IPS-11a (cell line): ENCODE results near the gene FAM3D.
"Not testable (repeated sequence)": the region's sequence is repeated elsewhere in the genome, so short reads cannot be mapped to it uniquely, and the experiment has no call there.

ENCODE experiments used
- H3K4me3 ChIP-seq: one replicate; pipeline ENCODE4 v1.5.1; 2013; ENCODE audit warnings: low read depth, low read length, control low read depth

Gene FAM3D

GRCh38 chr3:58666683-58667082, at the start of gene FAM3D:
FAM3D (minus strand) TSS chr3:58666774; CDS start chr3:58655563, 11,211 bp downstream.
- H3K4me3 ChIP-seq = no peak within 1 kb of the TSS

DNA sequence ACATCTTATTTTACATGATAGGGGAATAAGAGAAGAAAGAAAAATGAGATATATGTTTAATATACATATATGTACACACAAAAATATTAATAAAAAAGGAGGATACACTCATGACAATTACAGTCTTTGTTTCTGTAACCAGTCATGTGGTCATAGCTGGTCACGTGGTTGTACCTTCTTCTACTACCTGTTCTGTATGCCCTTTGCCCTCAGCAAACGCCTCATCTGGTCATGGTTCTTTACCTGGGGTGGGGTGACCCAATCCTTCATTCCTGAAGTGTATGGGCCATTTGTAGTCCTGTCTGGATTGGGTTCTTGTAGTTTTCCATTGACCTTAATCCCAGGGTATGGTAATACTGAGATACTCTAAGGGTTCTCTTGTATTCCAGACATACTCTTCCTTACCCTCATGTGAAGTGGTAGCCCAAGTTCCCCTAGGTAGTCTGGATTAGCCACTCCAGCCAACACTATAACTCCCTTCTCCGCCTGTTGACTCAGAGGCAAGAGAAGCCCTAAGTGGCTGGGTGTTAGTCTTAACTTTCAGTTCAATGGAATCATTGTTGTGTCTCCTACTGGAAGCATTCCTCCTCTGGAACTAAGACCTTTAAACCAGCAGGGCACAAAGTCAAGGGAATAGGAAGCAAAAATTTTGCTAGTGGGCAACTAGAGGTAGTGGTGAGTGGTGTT, 47.3 kb upstream of the FAM3D start:
- no peak overlapping the region for H3K4me3 ChIP-seq

DNA sequence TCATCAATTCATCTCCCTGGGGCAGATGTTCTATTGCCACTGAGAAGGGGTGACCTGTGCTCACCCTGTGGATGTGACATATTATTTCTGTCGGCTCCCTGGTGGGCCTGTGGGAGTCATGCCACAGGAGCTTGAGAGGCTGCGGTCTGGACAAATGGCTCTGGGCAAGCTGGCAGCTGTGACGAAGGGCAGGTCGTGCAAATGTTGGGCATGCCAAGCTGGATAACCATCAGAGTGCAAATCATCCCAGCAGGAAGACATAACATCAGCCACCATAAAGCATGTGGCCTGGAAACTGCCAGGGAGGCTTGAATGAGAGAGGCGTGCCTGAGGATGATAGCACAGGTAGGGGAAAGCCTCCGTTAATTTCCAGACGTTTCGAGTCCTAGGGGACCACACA, 45.3 kb upstream of the FAM3D start:
- H3K4me3 ChIP-seq = no peak overlapping the region

DNA sequence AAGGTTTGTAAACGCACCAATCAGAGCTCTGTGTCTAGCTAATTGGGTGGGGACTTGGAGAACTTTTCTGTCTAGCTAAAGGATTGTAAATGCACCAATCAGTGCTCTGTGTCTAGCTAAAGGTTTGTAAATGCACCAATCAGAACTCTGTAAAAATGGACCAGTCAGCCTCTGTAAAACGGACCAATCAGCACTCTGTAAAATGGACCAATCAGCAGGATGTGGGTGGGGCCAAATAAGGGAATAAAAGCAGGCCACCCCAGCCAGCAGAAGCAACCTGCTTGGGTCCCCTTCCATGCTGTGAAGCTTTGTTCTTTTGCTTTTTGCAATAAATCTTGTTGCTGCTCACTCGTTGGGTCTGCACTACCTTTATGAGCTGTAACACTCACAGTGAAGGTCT, 42.4 kb upstream of the FAM3D start:
- H3K4me3 ChIP-seq = not testable (repeated sequence)

- no peak overlapping the region for H3K4me3 ChIP-seq
These were observed 41.7 kb upstream of the FAM3D start for GRCh38 chr3:58708116-58708791.

GRCh38 chr3:58707390-58707930, 40.9 kb upstream of the FAM3D start:
- H3K4me3 ChIP-seq = no peak overlapping the region

- H3K4me3 ChIP-seq = no peak overlapping the region
These were observed 40.0 kb upstream of the FAM3D start for GRCh38 chr3:58706395-58707167.

- H3K4me3 ChIP-seq = no peak overlapping the region
These were observed 38.2 kb upstream of the FAM3D start for GRCh38 chr3:58704745-58705144.

DNA sequence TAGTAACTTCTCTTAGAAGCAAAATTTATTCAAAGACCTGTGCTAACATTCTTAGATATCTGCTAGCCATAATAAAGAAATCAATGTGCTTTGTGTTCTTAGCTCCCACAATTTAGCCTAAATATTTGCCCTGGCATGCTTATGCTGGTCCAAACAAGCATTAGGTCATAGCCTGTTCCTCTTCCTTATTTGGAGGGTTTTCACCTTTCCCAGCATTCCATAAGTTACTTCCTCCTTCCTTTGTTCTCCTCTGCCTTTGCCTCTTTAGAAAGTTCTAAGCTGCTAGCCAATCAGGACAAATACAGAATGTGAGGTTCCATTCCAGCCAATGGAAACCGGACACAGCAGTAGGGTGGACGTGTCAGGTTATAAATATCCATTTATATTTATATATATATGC, 37.7 kb upstream of the FAM3D start:
- H3K4me3 ChIP-seq = not testable (repeated sequence)

DNA sequence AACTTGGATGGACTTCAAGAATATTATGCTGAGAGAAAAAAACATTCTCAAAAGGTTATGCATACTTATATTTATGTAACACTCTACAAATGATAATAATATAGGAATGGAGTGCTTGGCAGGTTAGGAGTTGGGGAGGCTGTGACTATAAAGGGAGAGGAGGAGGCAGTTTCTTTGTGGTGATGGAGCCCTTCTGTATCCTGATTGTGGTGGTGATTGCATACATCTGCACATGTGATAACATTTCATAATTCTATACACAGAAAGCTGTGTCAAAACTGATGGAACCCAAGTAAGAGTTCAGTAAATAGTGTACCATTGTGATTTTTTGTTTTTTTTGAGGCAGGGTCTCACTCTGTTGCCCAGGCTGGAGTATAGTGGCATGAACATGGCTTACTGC, 31.7 kb upstream of the FAM3D start:
- H3K4me3 ChIP-seq = no peak overlapping the region

DNA sequence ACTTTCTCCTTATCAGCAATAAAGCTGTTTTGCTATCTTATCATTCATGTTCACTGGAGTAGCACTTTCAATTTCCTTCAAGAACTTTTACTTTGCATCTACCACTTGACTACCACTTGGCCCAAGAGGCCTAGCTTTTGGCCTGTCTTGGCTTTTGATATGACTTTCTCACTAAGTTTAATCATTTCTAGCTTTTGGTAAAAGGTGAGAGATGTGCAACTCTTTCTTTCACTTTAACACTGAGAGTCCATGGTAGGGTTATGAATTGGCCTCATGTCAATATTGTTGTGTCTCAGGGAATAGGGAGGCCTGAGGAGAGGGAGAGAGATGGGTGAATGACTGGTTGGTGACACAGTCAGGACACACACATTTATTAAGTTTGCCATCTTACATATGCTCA, 31.0 kb upstream of the FAM3D start:
- H3K4me3 ChIP-seq = no peak overlapping the region

- H3K4me3 ChIP-seq = not testable (repeated sequence)
These were observed 30.2 kb upstream of the FAM3D start for GRCh38 chr3:58696813-58697212.

- H3K4me3 ChIP-seq = no peak overlapping the region
These were observed 29.5 kb upstream of the FAM3D start for GRCh38 chr3:58696093-58696492.

GRCh38 chr3:58695284-58695683, 28.7 kb upstream of the FAM3D start:
- H3K4me3 ChIP-seq = not testable (repeated sequence)

DNA sequence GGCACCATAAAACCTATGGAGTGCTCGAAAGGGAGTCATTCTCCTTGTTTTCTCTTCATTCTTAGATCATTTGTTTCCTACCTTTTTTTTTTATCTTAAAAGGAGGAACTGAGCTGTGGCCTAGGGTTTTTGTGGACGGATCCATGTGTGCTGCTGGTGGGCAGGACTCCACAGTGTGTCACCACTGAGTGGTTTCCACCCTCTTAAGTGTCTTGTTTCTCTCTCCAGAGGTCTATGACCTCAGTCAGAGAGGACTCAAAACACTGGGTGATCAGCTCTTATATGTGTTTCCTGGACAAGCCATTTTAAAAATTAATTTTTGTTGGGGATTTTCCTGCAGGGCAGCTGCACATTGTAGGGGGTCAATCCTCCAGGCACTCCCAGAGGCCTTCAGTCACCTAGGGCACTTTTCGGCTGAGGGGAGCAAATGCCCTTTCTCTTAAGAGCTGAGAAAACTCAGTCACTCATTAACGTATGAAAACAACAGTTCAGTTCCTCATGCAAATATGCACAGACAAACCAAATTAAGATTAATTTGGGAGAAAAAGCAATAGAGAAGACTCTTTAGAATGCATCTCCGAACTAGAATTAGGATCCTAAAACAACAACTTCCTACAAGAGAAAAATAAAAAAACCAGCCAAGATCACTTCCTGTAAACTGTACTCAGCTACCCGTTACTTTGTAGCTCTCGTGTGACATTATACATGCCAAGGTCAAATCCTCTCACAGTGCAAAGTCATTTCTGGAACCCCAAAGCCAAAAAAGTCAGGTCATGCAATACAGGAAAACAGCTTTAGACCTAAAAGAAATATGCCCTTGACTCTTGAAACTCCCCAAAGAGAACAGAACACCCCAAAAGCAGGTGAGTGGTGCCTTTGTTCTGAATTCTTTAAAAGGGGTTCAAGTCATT, 27.6 kb upstream of the FAM3D start:
- no peak overlapping the region for H3K4me3 ChIP-seq

DNA sequence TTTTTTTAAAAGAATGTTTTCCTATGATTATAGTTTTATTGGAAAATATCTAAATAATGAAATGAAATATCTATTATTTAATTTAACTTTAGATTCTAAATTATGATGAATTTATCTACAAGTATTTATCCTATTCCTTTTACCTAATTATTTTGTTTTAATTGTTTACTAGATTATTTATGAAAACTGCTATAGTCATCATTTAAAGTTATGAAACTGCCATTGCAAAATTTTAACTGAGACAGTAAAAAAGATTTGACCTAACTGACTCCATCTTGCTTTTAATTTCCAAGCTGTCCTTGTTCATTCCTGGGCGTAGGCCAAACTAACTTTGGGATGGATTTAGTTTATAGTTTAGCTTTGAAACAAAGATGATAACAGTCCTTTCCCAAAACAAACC, 25.9 kb upstream of the FAM3D start:
- no peak overlapping the region for H3K4me3 ChIP-seq

DNA sequence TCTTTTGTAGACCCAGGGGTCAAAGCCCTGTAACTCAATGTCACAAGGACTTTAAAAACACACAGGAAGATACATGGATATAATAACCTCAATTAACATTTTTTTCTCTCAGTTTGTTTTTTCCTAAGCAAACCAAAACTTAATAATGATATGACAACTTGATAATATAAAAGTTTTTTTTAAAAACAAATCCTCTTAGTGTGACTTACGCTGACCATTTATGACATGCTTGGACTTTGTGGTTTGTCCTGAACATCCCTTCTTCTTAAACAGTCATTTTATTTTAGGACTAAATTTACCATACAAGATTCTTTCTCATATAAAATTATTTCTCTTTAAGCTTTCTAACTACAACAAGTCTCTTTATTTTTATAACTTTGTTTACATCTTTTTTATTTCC, 25.4 kb upstream of the FAM3D start:
- no peak overlapping the region for H3K4me3 ChIP-seq

- H3K4me3 ChIP-seq = no peak overlapping the region
These were observed 23.9 kb upstream of the FAM3D start for GRCh38 chr3:58690490-58690889.

- no peak overlapping the region for H3K4me3 ChIP-seq
These were observed 22.0 kb upstream of the FAM3D start for GRCh38 chr3:58688574-58688973.

GRCh38 chr3:58686847-58687246, 20.3 kb upstream of the FAM3D start:
- H3K4me3 ChIP-seq = no peak overlapping the region

GRCh38 chr3:58685641-58686040, 19.1 kb upstream of the FAM3D start:
- no peak overlapping the region for H3K4me3 ChIP-seq
